HCT116 (cell line): ENCODE data around the gene KRTAP5-9. TPM values are rescaled to one million over a fixed set of nuclear protein-coding genes. Genes with fewer than 3 reads are reported as not detected.
"Not testable (repeated sequence)": the region's sequence is repeated elsewhere in the genome, so short reads cannot be mapped to it uniquely, and the experiment has no call there.

Source experiments
- ATAC-seq: fragments of 200-7000 bp; cut with Tn5 transposase; 2 replicates; pipeline ENCODE4 v1.9.1; 2020; ENCODE audit warnings: mild to moderate bottlenecking, moderate library complexity
- BruUV-seq: library from RNA; stranded (reverse); fragments of 400-500 nt; replicated peaks from 2 replicates; lab custom pipeline; 2021; lab: Mats Ljungman, UMichigan
- CTCF ChIA-PET: fragments of 300-600 bp; sonication (Branson Sonifier 250); formaldehyde crosslinking; loops from one replicate; lab custom pipeline; 2021; ENCODE audit warnings: antibody characterized with exemption; lab: Charles Lee
- POLR2A ChIA-PET: fragments of 300-600, 350-600 bp; sonication (Branson Sonifier 250); formaldehyde crosslinking; loops from one replicate; lab custom pipeline; 2021; ENCODE audit warnings: antibody characterized with exemption; lab: Charles Lee
- RAD21 ChIA-PET, 2 experiments: fragments of 300-600 bp; sonication (Branson Sonifier 250); formaldehyde crosslinking; loops; one replicate each; lab custom pipeline; 2023; ENCODE audit warnings: low total read pairs in 2 of 2; ENCODE audit not compliant: uncharacterized antibody in 2 of 2, unreplicated experiment in 2 of 2, low non-redundant PET in 1 of 2; lab: Charles Lee
- DNase-seq: peaks from one replicate; pipeline ENCODE4 v3.0.0-alpha.2; 2010; ENCODE audit warnings: low read depth, low spot score
- H2AFZ ChIP-seq: fragments of 200-600 bp; shearing (Covaris generic), sonication (generic); 2 replicates; pipeline ENCODE4 v1.6.1; 2017; ENCODE audit warnings: low read depth, mixed run types, mixed read lengths, antibody characterized with exemption, low read length; ENCODE audit not compliant: poor library complexity, severe bottlenecking
- H3K27ac ChIP-seq: 2 replicates; pipeline ENCODE4 v1.5.1; 2012; ENCODE audit warnings: low read depth, low read length
- H3K27me3 ChIP-seq: fragments of 200-600 bp; sonication (generic); 2 replicates; pipeline ENCODE4 v1.6.1; 2016; ENCODE audit warnings: mixed run types, low read length, mixed read lengths; ENCODE audit not compliant: insufficient read depth
- H3K36me3 ChIP-seq, 2 experiments: fragments of 200-500 bp in 1 of 2; fragments of 200-600 bp in 1 of 2; sonication (Bioruptor generic) in 1 of 2; sonication (generic) in 1 of 2; 2 replicates each; pipeline versions ENCODE4 v1.5.1 to v1.6.1; 2014 to 2016; ENCODE audit warnings: low read length in 2 of 2, inconsistent platforms in 1 of 2, mixed read lengths in 1 of 2, mixed run types in 1 of 2; ENCODE audit not compliant: insufficient read depth in 2 of 2, control insufficient read depth in 1 of 2
- H3K4me1 ChIP-seq, 2 experiments: fragments of 200-600 bp in 1 of 2; sonication (generic) in 1 of 2; 2 replicates each; pipeline versions ENCODE4 v1.5.1 to v1.6.1; 2012 to 2017; ENCODE audit warnings: low read length in 2 of 2, inconsistent platforms in 1 of 2, mild to moderate bottlenecking in 1 of 2, mixed read lengths in 1 of 2, mixed run types in 1 of 2, moderate library complexity in 1 of 2; ENCODE audit not compliant: insufficient read depth in 2 of 2, control insufficient read depth in 1 of 2
- H3K4me2 ChIP-seq: fragments of 200-600 bp; sonication (generic); 2 replicates; pipeline ENCODE4 v1.6.1; 2017; ENCODE audit warnings: mixed run types, low read length, mixed read lengths
- H3K4me3 ChIP-seq, 2 experiments: fragments of 200-600 bp in 1 of 2; sonication (generic) in 1 of 2; replicated peaks in 1 of 2; 2 replicates each; pipeline ENCODE4 v1.5.1; 2011 to 2016; ENCODE audit warnings: low read length in 2 of 2, control low read depth in 1 of 2, low read depth in 1 of 2, mild to moderate bottlenecking in 1 of 2, mixed read lengths in 1 of 2, mixed run types in 1 of 2
- H3K79me2 ChIP-seq: fragments of 200-600 bp; sonication (generic); 2 replicates; pipeline ENCODE4 v1.6.1; 2017; ENCODE audit warnings: mild to moderate bottlenecking, mixed run types, low read length, moderate library complexity, mixed read lengths; ENCODE audit not compliant: insufficient read depth
- H3K9ac ChIP-seq: fragments of 200-600 bp; sonication (generic); 2 replicates; pipeline ENCODE4 v1.6.1; 2016; ENCODE audit warnings: low read length, mixed read lengths
- H3K9me2 ChIP-seq: fragments of 200-600 bp; sonication (generic), shearing (Covaris generic); 2 replicates; pipeline ENCODE4 v1.6.1; 2017; ENCODE audit warnings: mixed run types, mild to moderate bottlenecking, moderate library complexity; ENCODE audit not compliant: insufficient read depth
- H3K9me3 ChIP-seq, 2 experiments: fragments of 200-500 bp in 1 of 2; fragments of 200-600 bp in 1 of 2; sonication (Bioruptor generic) in 1 of 2; sonication (generic) in 1 of 2; 2 replicates each; pipeline ENCODE4 v1.6.1; 2014 to 2017; ENCODE audit warnings: low read length in 2 of 2, mixed read lengths in 2 of 2, inconsistent platforms in 1 of 2, low read depth in 1 of 2, mild to moderate bottlenecking in 1 of 2, mixed run types in 1 of 2, moderate library complexity in 1 of 2; ENCODE audit not compliant: control insufficient read depth in 1 of 2, insufficient read depth in 1 of 2
- H4K20me1 ChIP-seq: fragments of 200-600 bp; sonication (generic), shearing (Covaris generic); 2 replicates; pipeline ENCODE4 v1.6.1; 2017; ENCODE audit warnings: mixed run types, mild to moderate bottlenecking, moderate library complexity; ENCODE audit not compliant: insufficient read depth
- CBX3 ChIP-seq: IDR thresholded peaks from 2 replicates; pipeline ENCODE4 v1.6.1; 2012; ENCODE audit warnings: low read depth
- CEBPB ChIP-seq: IDR thresholded peaks from 2 replicates; pipeline ENCODE4 v1.6.1; 2012; ENCODE audit warnings: low read depth
- EZH2 ChIP-seq: fragments of 200-600 bp; sonication (generic); IDR thresholded peaks from 2 replicates; pipeline ENCODE4 v1.6.1; 2017; ENCODE audit warnings: antibody characterized with exemption, mixed run types
- JUND ChIP-seq: IDR thresholded peaks from 2 replicates; pipeline ENCODE4 v1.6.1; 2012
- POLR2A ChIP-seq: IDR thresholded peaks from 2 replicates; pipeline ENCODE4 v1.7.0; 2011; ENCODE audit warnings: borderline replicate concordance; ENCODE audit not compliant: insufficient read depth, insufficient read length; ENCODE audit errors: extremely low read depth
- RAD21 ChIP-seq: IDR thresholded peaks from 2 replicates; pipeline ENCODE4 v1.6.1; 2012; ENCODE audit warnings: low read depth, mild to moderate bottlenecking
- SIN3A ChIP-seq: IDR thresholded peaks from 2 replicates; pipeline ENCODE4 v1.6.1; 2012; ENCODE audit warnings: low read depth
- SP1 ChIP-seq: IDR thresholded peaks from 2 replicates; pipeline ENCODE4 v1.6.1; 2012; ENCODE audit warnings: low read depth
- SRF ChIP-seq: IDR thresholded peaks from 2 replicates; pipeline ENCODE4 v1.6.1; 2012; ENCODE audit warnings: low read depth
- YY1 ChIP-seq: IDR thresholded peaks from 2 replicates; pipeline ENCODE4 v1.6.1; 2011; ENCODE audit warnings: low read length, low read depth, moderate library complexity, mild to moderate bottlenecking; ENCODE audit not compliant: insufficient replicate concordance; ENCODE audit errors: extremely low read depth
- ZFX ChIP-seq: fragments of 450-650 bp; IDR thresholded peaks from 2 replicates; pipeline ENCODE4 v1.6.1; 2017
- ZNF274 ChIP-seq: fragments of 200-500 bp; sonication (Bioruptor generic); IDR thresholded peaks from 2 replicates; pipeline ENCODE4 v1.6.1; 2014; ENCODE audit warnings: mild to moderate bottlenecking, low read depth, low read length, inconsistent platforms
- intact Hi-C: fragments of 100-400 bp; cut with micrococcal nuclease; formaldehyde crosslinking; loops from 2 replicates; pipeline ENCODE4 v1.10.0; 2022
- total RNA-seq: library from RNA; stranded (reverse); gene quantifications from one replicate; pipeline ENCODE4 v1.2.1, GENCODE V29; 2021; ENCODE audit not compliant: unreplicated experiment
- TF ChIP-seq, protein P1 (sequence below): IDR thresholded peaks from 2 replicates; pipeline ENCODE4 v1.6.1; 2012
- TF ChIP-seq, protein P2 (sequence below): IDR thresholded peaks from 2 replicates; pipeline ENCODE4 v1.6.1; 2012

The KRTAP5-9 gene
- total RNA-seq, 1 experiment from 2014 or later = 0.27 TPM

DNA sequence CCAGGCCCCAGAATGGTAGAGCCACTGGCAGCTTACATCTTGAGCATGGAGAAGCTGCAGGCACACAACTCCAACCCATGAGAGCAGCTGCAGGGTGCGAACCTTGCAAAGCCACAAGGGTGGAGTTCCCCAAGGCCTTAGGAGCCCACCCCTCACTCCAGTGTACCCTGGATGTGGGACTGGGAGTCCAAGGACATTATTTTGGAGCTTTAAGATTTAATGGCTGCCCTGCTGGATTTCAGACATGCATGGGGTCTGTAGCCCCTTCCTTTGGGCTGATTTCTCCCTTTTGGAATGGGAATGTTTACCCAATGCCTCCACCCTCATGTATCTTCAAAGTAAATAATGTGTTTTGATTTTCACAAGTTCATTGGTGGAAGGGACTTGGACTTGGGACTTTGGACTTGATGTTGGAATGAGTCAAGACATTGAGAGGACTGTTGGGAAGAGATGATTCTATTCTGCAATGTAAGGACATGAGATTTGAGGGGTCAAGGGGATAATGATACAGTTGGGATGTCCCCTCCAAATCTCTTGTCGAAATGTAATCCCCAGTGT lies 22.2 kb upstream of the KRTAP5-9 start:
- Histone ChIP-seq H3K9ac (no peak overlapping the region), H3K4me1 (no peaks in the 10 kb centered on the region), H3K9me2 (no peaks in the 10 kb centered on the region), H3K9me3 (no peaks in the 10 kb centered on the region), H2AFZ (no peak overlapping the region)
- intact Hi-C loops = no loop called here
- no peak for ATAC-seq
- CTCF ChIA-PET = no interaction called here
- no peak for TF ChIP-seq ZNF274
- TF ChIP-seq SRF = no peak
- TF ChIP-seq CBX3 = no peak
- TF ChIP-seq ZFX = no peak
- TF ChIP-seq, protein P1, sequence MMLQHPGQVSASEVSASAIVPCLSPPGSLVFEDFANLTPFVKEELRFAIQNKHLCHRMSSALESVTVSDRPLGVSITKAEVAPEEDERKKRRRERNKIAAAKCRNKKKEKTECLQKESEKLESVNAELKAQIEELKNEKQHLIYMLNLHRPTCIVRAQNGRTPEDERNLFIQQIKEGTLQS = no peak
- TF ChIP-seq SP1 = no peak
- TF ChIP-seq RAD21 = no peak
- TF ChIP-seq CEBPB = no peak
- TF ChIP-seq YY1 = no peak
- TF ChIP-seq JUND = no peak
- TF ChIP-seq POLR2A = no peak
- TF ChIP-seq EZH2 = no peak
- TF ChIP-seq SIN3A = no peak
- TF ChIP-seq, protein P2, sequence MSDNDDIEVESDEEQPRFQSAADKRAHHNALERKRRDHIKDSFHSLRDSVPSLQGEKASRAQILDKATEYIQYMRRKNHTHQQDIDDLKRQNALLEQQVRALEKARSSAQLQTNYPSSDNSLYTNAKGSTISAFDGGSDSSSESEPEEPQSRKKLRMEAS = no peak
- TF ChIP-seq, all 23 proteins: peak for 0
- no peak for DNase-seq
- no peak overlapping the region for H3K27ac ChIP-seq
- H3K27me3 ChIP-seq = no peaks in the 10 kb centered on the region
- H3K36me3 ChIP-seq = no peaks in the 10 kb centered on the region
- POLR2A ChIA-PET = no interaction called here
- no peaks in the 10 kb centered on the region for H3K79me2 ChIP-seq
- H3K4me2 ChIP-seq = no peak overlapping the region
- no peak overlapping the region for H3K4me3 ChIP-seq
- RAD21 ChIA-PET = no interaction called here
- no TSS peak for BruUV-seq
- H4K20me1 ChIP-seq = no peaks in the 10 kb centered on the region

DNA sequence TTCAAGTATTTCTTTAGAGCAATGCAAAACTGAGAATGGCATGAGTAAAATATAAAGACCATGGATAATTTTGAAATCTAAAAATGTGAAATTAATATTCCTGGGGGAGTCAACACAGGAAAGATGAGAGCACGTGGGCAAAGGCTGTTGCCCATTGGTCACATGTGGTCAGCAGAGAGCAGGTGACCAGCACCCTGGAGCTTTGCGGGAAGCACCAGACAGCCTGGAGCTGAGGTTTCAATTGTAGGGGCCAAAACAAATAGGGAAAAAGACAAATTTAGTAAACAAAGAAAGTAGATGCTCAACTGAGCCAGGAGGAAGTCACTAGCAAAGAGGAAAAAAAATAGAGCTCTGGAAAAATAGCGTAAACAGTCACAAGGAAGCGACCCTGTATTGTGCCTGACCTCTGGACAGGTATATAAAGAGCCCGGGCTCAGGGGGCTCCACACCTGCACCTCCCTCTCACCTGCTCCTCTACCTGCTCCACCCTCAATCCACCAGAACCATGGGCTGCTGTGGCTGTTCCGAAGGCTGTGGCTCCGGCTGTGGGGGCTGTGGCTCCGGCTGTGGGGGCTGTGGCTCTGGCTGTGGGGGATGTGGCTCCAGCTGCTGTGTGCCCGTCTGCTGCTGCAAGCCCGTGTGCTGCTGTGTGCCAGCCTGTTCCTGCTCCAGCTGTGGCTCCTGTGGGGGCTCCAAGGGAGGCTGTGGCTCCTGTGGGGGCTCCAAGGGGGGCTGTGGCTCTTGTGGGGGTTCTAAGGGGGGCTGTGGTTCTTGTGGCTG lies 21.2 kb upstream of the KRTAP5-9 start, which contains the start of gene KRTAP5-7:
Gene KRTAP5-7, plus strand, starts transcription at position 472 of the 780 bp plus-strand sequence. Its CDS starts 34 bp downstream, at position 506.
- H3K9me3 ChIP-seq, ATAC-seq, H3K36me3 ChIP-seq, RAD21 ChIA-PET, BruUV-seq, H3K27me3 ChIP-seq, DNase-seq, H3K9ac ChIP-seq, H3K9me2 ChIP-seq, H3K27ac ChIP-seq, H2AFZ ChIP-seq, H3K4me2 ChIP-seq, H3K4me1 ChIP-seq, POLR2A ChIA-PET, H3K4me3 ChIP-seq, H4K20me1 ChIP-seq, CTCF ChIA-PET, H3K79me2 ChIP-seq, intact Hi-C loops: not testable (repeated sequence)
